Measurements from ENCODE around the gene LORICRIN.

DNA sequence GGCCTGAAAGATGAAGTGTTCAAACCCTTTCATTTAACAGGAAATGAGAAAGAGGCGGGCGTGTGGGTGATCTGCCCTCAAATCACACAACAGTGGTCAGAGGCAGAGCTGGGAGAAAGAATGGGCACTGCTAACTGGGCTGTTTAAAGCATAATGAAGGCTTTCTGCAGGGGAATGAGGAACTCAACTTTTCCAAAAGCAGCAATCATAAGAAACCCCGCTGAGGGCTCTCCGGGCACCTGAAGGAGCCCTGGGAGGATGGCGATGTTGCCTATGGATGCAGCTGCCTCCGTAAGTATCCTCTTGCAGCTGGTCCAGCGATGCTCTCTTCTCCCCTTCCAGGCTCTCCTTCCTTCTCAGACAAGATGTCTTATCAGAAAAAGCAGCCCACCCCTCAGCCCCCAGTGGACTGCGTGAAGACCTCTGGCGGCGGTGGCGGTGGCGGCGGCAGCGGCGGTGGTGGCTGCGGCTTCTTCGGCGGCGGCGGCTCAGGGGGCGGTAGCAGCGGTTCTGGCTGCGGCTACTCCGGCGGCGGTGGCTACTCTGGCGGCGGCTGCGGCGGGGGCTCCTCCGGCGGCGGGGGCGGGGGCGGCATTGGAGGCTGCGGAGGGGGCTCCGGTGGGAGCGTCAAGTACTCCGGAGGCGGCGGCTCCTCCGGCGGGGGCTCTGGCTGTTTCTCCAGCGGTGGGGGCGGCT is 1.2 kb downstream of the LORICRIN start:
- TF ChIP-seq, protein P1, sequence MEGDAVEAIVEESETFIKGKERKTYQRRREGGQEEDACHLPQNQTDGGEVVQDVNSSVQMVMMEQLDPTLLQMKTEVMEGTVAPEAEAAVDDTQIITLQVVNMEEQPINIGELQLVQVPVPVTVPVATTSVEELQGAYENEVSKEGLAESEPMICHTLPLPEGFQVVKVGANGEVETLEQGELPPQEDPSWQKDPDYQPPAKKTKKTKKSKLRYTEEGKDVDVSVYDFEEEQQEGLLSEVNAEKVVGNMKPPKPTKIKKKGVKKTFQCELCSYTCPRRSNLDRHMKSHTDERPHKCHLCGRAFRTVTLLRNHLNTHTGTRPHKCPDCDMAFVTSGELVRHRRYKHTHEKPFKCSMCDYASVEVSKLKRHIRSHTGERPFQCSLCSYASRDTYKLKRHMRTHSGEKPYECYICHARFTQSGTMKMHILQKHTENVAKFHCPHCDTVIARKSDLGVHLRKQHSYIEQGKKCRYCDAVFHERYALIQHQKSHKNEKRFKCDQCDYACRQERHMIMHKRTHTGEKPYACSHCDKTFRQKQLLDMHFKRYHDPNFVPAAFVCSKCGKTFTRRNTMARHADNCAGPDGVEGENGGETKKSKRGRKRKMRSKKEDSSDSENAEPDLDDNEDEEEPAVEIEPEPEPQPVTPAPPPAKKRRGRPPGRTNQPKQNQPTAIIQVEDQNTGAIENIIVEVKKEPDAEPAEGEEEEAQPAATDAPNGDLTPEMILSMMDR (IDR thresholded peaks at IDR 0.05): no peak
- TF ChIP-seq POLR2A (IDR thresholded peaks at IDR 0.05): no peak
- TF ChIP-seq EP300 (IDR thresholded peaks at IDR 0.05): no peak

Measured in tibial nerve (tissue), 4 donors.